ENCODE measurements around the gene LMOD3.

DNA sequence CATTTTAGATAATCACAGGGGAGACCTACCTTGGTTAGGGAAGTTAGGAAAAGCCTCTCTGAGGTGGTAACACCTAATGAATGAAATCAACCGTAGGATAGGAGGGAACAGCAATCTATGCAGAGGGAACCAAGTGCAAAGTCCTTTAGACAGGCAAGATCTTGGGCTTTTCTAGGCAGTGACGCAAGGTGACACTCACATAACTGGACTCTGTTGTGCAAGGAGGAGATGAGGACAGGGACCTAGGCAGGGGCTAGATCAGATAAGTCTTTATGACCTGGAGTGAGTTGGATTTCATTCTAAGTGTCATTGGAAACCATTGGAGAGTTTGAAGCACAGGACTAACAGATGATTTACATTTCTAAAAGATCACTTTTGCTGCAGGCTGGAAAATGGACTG, 4.6 kb upstream of the LMOD3 start:
- no peak for TF ChIP-seq CREB1 (IDR thresholded peaks at IDR 0.05)
- TF ChIP-seq, protein P1, sequence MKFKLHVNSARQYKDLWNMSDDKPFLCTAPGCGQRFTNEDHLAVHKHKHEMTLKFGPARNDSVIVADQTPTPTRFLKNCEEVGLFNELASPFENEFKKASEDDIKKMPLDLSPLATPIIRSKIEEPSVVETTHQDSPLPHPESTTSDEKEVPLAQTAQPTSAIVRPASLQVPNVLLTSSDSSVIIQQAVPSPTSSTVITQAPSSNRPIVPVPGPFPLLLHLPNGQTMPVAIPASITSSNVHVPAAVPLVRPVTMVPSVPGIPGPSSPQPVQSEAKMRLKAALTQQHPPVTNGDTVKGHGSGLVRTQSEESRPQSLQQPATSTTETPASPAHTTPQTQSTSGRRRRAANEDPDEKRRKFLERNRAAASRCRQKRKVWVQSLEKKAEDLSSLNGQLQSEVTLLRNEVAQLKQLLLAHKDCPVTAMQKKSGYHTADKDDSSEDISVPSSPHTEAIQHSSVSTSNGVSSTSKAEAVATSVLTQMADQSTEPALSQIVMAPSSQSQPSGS (IDR thresholded peaks at IDR 0.05; ENCODE audit: low read length): no peak
- TF ChIP-seq POLR2A (IDR thresholded peaks at IDR 0.05; ENCODE audit: control extremely low read depth in 1 of 2, low read depth in 2 of 2, low read length in 2 of 2): no peak
- no peak for TF ChIP-seq CTCF (IDR thresholded peaks at IDR 0.05; ENCODE audit: control extremely low read depth in 1 of 3, insufficient read depth in 1 of 3, low read depth in 1 of 3, low read length in 3 of 3)
- TF ChIP-seq MAX (IDR thresholded peaks at IDR 0.05): no peak
- TF ChIP-seq E2F6 (IDR thresholded peaks at IDR 0.05): no peak
- TF ChIP-seq POLR2AphosphoS5 (IDR thresholded peaks at IDR 0.05; ENCODE audit: low read depth, low read length): no peak
- no peak for TF ChIP-seq TAF1 (IDR thresholded peaks at IDR 0.05; ENCODE audit: low read depth, low read length)
- TF ChIP-seq CBX5 (IDR thresholded peaks at IDR 0.05; ENCODE audit: low read depth, low read length): no peak
- TF ChIP-seq HDAC6 (IDR thresholded peaks at IDR 0.05; ENCODE audit: low read depth, low read length): no peak
- no peak for TF ChIP-seq GTF2F1 (IDR thresholded peaks at IDR 0.05; ENCODE audit: borderline replicate concordance, low read depth, low read length)
- no peak for TF ChIP-seq YY1 (IDR thresholded peaks at IDR 0.05; ENCODE audit: low read depth, low read length)
- TF ChIP-seq ASH2L (IDR thresholded peaks at IDR 0.05; ENCODE audit: low read length): no peak

Data from H1 (cell line).